HG03432 (cell line): Measurements from ENCODE around the gene RAB44.

Experiments used
- ATAC-seq: cut with Tn5 transposase; IDR thresholded peaks from one replicate; pipeline ENCODE4 v1.9.1; 2021; ENCODE audit warnings: mild to moderate bottlenecking, moderate library complexity; ENCODE audit not compliant: unreplicated experiment

RAB44 gene

DNA sequence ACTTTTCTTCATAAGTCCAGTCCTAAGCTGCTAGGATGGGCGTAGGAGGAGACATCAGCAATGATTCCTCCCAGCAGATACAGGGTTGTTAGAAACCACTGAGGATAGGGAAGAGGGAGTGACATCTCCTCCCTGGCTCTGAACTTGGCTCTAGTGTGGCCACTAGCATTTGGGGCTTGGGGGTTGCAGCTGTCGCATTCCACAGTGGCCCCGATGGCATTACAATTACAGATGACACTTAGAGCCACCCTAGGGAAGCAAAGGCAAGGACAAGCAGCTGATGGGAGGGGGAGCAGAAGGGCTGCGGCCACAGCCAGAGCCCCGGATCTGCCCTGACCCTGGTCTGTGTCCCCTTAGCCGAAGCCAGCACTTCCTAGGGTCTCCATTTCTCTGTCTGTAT is 28.6 kb upstream of the RAB44 start:
- ATAC-seq = no peak

DNA sequence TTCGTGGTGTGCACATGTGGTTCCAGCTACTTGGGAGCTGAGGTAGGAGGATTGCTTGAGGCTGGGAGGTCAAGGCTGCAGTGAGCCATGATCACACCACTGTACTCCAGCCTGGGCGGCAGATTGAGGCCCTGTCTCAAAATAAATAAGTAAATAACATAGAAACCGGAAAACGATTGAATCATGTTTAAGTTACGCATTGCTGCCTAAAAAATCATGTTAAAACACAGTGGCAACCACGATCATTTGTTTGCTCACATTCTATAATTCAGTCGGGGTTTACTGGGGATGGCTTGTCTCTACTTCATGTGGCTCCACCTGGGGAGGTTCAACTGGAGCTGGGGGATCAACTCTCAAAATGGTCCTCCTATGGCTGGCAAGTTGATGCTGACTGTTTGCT is 27.4 kb upstream of the RAB44 start:
- no peak for ATAC-seq

DNA sequence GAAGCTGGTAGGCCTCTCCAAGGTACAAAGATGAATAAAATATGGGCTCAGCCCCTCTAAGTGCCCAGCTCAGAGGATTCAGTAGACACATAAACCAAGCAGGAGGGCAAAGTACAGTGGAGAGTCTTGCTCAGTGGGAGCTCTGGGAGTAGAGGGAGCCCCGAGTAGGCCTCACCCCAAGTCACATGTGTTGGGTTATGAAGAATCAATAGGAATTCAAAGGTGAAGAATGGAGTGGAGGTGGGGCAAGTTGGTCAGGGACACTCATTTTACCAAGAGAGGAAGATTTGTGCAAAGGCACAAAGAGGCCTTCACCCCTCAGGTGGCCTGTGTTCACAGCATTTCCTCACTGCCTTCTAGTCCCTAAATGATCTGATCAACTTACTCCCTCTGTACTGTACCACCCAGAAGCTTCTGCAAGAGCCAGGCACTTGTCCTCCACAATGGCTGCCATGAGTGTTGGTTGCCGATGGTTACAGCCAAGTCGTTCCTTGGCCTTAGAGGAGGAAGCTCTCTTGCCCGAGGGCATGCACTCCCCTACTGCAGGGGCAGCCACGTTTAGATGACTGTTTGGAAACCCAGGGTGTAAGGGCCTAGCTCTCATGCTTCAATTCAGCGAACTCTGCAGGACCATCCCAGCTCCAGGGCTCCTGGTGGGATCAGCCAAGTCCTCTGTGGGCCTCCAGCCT is 25.8 kb upstream of the RAB44 start:
- no peak for ATAC-seq

DNA sequence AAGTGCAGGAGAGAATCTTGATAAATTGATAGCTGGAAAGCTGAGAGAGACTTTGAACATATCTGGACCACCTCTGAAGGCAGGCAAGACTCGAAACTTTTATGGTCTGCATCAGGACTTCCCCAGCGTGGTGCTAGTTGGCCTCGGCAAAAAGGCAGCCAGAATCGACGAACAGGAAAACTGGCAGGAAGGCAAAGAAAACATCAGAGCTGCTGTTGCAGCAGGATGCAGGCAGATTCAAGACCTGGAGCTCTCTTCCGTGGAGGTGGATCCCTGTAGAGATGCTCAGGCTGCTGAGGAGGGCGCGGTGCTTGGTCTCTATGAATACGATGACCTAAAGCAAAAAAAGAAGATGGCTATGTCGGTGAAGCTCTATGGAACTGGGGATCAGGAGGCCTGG is 23.7 kb upstream of the RAB44 start:
- ATAC-seq = no peak

DNA sequence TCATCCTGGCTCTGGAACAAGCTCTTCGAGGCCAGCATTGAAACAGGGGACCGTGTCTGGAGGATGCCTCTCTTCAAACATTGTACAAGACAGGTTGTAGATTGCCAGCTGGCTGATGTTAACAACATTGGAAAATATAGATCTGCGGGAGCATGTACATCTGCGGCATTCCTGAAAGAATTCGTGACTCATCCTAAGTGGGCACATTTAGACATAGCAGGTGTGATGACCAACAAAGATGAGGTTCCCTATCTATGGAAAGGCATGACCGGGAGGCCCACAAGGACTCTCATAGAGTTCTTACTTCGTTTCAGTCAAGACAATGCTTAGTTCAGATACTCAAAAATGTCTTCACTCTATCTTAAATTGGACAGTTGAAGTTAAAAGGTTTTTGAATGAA is 22.7 kb upstream of the RAB44 start:
- no peak for ATAC-seq

DNA sequence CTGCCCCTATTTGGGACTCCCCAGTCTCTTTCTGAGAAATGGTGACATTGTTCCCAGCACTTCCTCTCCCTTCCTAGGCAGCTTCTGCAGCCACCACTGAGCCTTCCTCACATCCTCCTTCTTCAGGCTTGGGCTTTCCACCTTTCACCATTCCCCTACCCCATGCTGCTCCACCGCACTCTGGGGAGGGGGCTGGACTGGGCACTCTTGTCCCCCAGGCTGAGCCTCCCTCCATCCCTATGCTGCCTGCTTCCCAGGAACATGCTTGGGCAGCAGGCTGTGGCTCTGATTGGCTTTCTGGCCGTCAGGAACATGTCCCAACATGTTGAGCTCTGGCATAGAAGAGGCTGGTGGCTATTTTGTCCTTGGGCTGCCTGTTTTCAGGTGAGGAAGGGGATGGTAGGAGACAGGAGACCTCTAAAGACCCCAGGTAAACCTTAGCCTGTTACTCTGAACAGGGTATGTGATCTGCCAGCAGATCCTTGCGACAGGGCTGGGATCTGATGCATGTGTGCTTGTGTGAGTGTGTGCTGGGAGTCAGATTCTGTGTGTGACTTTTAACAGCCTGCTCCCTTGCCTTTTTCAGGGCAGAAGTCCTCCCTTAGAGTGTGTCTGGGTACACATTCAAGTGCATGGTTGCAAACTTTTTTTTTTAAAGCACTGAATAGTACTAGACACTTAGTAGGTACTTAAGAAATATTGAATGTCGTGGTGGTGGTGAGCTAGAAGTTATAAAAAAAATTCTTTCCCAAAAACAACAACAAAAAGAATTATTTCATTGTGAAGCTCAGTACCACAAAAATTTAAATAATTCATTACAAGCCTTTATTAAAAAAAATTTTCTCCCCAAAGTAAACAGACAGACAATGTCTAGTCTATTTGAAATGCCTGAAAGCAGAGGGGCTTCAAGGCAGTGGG is 21.2 kb upstream of the RAB44 start:
- no peak for ATAC-seq

DNA sequence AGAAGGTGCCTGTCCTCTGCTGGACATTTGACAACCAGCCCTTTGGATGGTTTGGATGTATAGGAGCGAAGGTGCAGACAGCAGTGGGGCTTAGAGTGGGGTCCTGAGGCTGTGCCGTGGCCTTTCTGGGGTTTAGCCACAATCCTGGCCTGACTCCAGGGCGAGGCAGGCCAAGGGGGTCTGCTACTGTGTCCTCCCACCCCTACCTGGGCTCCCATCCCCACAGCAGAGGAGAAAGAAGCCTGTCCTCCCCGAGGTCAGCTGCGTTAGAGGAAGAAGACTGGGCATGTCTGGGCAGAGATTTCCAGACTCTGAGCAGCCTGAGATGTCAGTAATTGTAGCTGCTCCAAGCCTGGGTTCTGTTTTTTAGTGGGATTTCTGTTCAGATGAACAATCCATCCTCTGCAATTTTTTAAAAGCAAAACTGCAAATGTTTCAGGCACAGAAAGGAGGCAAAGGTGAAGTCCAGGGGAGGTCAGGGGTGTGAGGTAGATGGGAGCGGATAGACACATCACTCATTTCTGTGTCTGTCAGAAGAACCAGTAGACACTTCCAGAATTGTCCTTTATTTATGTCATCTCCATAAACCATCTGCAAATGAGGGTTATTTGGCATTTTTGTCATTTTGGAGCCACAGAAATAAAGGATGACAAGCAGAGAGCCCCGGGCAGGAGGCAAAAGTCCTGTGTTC is 20.4 kb upstream of the RAB44 start:
- ATAC-seq = no peak

DNA sequence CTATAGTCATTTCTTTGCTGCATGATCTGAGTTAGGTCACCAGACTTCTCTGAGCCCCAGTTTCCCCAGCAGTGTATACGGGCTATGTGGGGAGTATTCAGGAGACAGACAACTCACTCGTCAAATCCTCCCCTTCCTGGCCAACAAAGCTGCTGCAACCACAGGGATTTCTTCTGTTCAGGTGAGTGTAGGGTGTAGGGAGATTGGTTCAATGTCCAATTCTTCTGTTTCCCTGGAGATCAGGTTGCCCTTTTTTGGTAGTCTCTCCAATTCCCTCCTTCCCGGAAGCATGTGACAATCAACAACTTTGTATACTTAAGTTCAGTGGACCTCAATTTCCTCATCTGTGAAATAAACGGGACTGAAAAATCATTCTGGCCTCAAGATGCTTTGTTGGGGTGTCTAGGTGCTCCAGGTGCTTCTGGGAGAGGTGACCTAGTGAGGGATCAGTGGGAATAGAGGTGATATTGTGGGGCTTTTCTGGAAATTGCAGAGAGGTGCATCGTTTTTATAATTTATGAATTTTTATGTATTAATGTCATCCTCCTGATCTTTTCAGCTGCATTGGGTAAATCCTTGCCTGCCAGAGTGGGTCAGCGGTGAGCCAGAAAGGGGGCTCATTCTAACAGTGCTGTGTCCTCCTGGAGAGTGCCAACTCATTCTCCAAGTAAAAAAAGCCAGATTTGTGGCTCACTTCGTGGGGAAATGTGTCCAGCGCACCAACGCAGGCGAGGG is 19.7 kb upstream of the RAB44 start:
- ATAC-seq = no peak

DNA sequence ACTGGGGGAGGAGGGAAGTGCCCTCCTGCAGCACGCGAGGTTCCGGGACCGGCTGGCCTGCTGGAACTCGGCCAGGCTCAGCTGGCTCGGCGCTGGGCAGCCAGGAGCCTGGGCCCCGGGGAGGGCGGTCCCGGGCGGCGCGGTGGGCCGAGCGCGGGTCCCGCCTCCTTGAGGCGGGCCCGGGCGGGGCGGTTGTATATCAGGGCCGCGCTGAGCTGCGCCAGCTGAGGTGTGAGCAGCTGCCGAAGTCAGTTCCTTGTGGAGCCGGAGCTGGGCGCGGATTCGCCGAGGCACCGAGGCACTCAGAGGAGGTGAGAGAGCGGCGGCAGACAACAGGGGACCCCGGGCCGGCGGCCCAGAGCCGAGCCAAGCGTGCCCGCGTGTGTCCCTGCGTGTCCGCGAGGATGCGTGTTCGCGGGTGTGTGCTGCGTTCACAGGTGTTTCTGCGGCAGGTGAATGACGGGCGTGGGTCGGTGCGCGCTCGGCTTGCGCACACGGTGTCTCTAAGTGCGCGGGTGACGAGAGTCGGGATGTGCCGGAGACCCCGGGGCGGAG is 19.1 kb upstream of the RAB44 start, which contains the start of gene CDKN1A:
Gene CDKN1A, plus strand, starts transcription at position 227 of the 555 bp plus-strand sequence. CDS start 5,388 bp downstream, outside the sequence.
- ATAC-seq = peak; percentile 59

DNA sequence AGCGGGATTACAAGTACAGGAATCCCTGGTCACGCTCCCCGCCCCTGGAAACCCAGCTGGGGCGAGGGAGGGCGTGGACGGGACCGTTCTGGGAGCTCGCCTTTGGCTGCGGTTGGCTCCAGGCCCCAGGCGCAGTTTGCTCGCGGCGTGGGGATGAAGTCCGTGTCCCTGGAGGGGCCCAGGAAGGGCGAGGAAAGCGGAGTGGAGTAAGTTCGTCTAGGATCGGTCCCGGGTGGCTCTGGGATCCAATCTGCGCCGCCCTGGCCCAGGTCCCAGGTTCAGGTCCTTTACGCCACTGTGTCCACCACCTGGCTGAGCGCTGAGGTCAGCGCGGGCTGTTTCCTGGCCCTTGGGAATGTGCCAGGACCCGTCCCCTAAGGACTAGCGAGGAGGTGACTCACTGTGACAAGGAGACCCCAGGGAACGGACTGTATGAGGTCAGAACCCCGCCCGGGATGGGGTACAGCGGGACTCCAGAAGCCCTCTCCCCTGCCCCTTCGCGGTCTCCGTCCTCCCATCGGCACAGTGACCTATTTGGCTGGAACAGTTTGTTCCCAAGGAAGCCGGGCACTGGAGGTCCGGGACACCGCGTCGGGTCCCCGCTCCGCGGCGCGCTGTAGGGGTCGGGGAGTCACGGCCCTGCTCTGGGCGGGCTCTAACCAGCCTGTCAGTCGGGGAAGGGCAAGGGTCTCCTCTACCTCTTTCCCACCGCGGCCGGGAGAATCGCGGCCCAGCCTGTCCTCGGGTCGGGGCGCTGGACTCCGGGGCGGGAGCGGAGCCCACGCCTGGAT is 18.4 kb upstream of the RAB44 start:
- peak; percentile 0 for ATAC-seq

DNA sequence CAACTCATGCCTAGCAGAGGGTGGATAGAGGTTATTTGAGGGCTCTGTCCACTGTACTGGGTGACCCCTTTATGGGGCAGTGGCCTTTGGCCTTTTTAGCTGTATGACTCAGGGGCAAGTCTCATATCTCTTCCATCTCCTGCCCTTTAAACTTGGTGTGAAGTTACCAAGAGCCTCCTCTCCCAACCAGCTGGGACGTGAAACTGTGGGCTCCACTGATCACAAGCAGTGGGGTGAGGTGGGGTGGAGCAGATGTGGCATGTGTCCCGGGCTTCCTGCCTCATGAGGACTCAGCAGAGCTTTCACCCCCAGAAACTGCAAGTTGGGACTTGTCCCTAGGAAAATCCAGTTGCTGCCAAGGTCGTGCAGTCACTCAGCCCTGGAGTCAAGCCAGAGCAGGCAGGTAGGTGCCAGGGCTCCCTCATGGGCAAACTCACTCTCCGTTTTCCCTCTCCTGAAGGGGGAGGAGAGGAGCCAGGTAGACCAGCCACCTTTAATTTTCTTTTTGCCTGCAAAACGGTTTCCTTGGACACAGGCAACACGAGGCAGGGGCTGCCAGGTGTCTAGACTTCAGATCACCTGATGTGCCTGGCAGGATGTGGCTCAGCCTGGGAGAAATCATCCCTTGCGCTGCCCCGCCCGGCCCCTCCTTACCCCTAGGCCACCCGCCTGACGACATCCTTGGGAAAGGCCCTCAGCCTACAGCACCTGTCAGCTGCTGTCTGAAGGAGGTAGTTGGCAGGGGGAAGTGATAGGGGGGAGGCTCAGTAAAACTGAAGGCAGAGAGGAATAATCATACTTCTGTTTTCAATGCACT is 15.1 kb upstream of the RAB44 start:
- ATAC-seq = peak; percentile 24

DNA sequence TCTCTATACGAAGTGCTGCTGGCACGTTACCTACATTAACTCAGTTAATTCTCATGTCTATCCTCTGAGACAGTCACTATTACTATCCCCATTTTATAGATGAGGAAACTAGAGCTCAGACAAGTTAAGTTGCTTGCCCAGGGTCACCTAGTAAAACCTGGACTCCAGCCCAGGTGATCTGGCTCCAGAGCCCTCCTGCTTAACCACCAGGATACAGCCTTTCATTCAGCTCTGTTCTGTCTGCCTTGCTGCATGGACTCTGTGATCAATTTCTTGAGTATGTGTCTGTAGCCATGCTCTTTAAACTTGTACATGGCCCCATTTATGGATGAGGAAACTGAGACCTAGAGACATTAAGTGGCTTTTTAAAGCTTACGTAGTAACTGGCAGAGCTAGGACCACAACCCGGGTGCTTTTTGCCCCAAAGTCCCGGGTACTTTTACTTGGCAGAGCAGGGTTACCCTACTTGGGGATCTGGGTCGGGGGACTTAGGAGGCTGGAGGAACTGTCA is 14.4 kb upstream of the RAB44 start:
- no peak for ATAC-seq

DNA sequence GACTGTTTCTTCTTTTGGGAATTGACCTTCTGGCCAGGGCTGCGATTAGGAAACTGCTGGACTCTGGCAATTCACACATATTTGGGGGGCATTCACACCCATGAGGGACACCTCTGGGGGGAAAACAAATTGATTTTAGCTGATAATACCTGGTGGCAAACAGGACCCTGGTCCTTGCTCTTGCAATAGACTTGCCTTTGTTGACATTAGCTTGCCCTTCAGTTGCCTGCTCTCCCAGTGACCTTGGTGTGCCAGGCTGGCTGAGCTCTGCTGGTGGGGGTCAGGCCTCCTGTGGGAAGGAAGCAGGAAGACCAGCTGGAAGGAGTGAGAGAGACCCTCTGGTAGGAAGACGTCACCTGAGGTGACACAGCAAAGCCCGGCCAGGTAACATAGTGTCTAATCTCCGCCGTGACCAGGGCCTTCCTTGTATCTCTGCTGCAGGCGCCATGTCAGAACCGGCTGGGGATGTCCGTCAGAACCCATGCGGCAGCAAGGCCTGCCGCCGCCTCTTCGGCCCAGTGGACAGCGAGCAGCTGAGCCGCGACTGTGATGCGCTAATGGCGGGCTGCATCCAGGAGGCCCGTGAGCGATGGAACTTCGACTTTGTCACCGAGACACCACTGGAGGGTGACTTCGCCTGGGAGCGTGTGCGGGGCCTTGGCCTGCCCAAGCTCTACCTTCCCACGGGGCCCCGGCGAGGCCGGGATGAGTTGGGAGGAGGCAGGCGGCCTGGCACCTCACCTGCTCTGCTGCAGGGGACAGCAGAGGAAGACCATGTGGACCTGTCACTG is 13.8 kb upstream of the RAB44 start:
- no peak for ATAC-seq

DNA sequence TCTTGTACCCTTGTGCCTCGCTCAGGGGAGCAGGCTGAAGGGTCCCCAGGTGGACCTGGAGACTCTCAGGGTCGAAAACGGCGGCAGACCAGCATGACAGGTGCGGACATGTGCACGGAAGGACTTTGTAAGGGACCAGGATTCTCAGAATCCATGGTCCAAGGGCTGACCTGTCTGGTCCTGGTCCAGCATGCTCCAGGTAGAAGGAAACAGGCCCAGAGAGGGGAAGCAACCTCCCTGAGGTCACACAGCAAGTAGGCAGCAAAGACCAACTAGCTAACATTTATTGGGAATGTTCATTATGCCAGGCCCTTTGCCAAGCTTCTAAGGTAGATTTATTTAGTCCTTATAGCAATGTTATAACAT is 13.2 kb upstream of the RAB44 start:
- no peak for ATAC-seq

DNA sequence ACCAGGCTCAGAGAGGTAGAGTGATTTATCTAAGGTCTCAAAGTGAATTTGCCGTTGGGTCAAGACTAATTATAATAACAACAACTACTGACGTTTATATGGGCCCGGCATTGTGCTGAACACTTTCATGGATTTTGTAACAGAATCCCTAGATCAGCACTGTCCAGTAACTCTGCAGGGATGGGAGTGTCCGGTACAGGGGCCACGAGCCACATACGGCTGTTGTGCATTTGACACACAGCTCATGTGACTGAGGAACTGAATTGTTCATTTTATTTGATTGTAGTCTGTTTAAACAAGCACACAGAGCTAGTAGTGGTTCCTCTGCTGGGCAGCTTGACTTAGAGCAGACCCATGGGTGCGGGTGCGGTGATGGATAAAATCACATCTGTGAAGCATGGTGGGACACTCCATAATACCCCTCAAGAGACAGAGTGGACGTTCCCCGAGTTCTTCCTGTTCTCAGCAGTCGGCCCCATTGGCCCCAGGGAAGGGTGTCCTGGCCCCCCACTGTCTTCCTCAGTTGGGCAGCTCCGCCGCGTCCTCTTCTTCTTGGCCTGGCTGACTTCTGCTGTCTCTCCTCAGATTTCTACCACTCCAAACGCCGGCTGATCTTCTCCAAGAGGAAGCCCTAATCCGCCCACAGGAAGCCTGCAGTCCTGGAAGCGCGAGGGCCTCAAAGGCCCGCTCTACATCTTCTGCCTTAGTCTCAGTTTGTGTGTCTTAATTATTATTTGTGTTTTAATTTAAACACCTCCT is 12.3 kb upstream of the RAB44 start:
- no peak for ATAC-seq

DNA sequence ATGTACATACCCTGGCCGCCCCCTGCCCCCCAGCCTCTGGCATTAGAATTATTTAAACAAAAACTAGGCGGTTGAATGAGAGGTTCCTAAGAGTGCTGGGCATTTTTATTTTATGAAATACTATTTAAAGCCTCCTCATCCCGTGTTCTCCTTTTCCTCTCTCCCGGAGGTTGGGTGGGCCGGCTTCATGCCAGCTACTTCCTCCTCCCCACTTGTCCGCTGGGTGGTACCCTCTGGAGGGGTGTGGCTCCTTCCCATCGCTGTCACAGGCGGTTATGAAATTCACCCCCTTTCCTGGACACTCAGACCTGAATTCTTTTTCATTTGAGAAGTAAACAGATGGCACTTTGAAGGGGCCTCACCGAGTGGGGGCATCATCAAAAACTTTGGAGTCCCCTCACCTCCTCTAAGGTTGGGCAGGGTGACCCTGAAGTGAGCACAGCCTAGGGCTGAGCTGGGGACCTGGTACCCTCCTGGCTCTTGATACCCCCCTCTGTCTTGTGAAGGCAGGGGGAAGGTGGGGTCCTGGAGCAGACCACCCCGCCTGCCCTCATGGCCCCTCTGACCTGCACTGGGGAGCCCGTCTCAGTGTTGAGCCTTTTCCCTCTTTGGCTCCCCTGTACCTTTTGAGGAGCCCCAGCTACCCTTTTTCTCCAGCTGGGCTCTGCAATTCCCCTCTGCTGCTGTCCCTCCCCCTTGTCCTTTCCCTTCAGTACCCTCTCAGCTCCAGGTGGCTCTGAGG is 11.5 kb upstream of the RAB44 start:
- no peak for ATAC-seq
